ENCODE data around the gene KCTD19.

DNA sequence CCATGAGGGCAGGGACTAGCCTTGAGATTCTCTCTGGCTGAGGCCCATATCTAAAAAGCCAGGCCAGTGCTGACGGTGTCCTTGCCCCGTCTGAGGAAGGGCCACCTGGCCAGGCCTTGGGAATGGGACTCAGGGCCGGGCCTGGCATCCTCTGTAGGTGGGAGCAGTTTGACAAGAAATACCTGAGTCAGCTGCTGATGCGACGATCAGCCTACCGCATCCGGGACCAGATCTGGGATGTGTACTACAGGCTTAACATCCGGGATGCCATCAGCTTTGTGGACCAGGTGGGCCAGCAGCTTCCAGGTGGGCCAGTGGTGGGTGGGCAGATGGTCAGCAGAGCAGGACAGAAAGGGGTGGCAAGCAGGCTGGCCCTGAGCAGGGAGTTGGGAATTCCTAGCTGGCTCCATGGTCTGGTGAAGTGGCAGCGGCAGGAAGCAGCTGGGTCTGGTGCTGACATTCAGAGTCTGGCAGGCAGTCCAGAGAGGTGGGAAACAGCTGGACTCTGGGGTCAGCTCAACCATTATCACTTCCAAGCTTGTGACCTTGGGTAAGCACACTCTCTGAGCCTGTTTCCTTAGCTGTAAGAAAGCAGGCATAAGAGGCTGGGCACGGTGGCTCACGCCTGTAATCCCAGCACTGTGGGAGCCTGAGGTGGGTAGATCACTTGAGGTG, 68.2 kb downstream of the KCTD19 start:
- TF ChIP-seq SUZ12 (IDR thresholded peaks at IDR 0.05; ENCODE audit: extremely low read depth, insufficient read depth, insufficient read length) (no peak), ZNF274 (IDR thresholded peaks at IDR 0.05; ENCODE audit: low read depth, low read length) (no peak)
